ENCODE data around the gene HIVEP2. TPM values are rescaled to one million over a fixed set of nuclear protein-coding genes. Genes with fewer than 3 reads are reported as not detected.
A peak's percentile ranks its signal among the peaks of the same experiment; 100 is the strongest.

HIVEP2 gene
- total RNA-seq, 5 donors from 2014 or later (not counting 1 experiment from before 2014, with no cell fraction given), result 71.4 to 81.4 (median 75.2) TPM

- POLR2A ChIA-PET, result interaction anchor here (0.5 to 0.9 kb wide), 4 partner anchors 21 to 189 kb away, joined by 3 to 4 read pairs (median 3); no protein-coding TSS in a partner anchor
- H3K9me3 ChIP-seq, result no peaks in the 10 kb centered on the region
- H3K36me3 ChIP-seq (ENCODE audit: control insufficient read depth in 2 of 2, extremely low read depth in 1 of 2, insufficient read depth in 1 of 2, low read length in 1 of 2), result peaks cover 0 to 13% of the 10 kb centered on the region in 2 donors
- ATAC-seq (replicated peaks in 1 of 4) (no peak), DNase-seq (no peak)
- no peaks in the 10 kb centered on the region for H3K27me3 Mint-ChIP-seq
- no peak overlapping the region for H3K4me3 ChIP-seq (ENCODE audit: control insufficient read depth in 1 of 2, extremely low read depth in 1 of 2, low read length in 1 of 2)
- H3K36me3 Mint-ChIP-seq, result peaks cover 58% of the 10 kb centered on the region
- no CpG with 5 or more reads among the region's 2 CpGs for WGBS (ENCODE audit: insufficient coverage)
- no peak overlapping the region for H3K4me3 Mint-ChIP-seq
- no peak overlapping the region for H3K27ac ChIP-seq (ENCODE audit: low read length)
- peak overlapping the region; percentile 15 to 67 for H3K27ac Mint-ChIP-seq
- H3K4me1 ChIP-seq (ENCODE audit: control insufficient read depth in 1 of 2, extremely low read depth in 1 of 2, insufficient read depth in 2 of 2, low read length in 2 of 2), result peaks cover 8 to 9% of the 10 kb centered on the region in 2 experiments
- peaks cover 0 to 5% (median 0%) of the 10 kb centered on the region in 3 donors for H3K9me3 Mint-ChIP-seq
- H3K27me3 ChIP-seq (replicated peaks in 1 of 2; ENCODE audit: control insufficient read depth in 2 of 2, extremely low read depth in 1 of 2, insufficient read depth in 2 of 2, low read length in 1 of 2), result no peaks in the 10 kb centered on the region
- peaks cover 79 to 84% (median 84%) of the 10 kb centered on the region in 3 donors for H3K4me1 Mint-ChIP-seq
- CTCF ChIA-PET, result interaction anchor here in 1 of 2 donors (0.9 kb wide), 2 partner anchors 10 to 13 kb away, joined by 3 read pairs; no protein-coding TSS in a partner anchor
Observed at GRCh38 chr6:142833798-142834197, 111.2 kb downstream of the HIVEP2 start.

GRCh38 chr6:142833054-142833453 lies 111.9 kb downstream of the HIVEP2 start:
- no peak overlapping the region for H3K4me3 ChIP-seq (ENCODE audit: control insufficient read depth in 1 of 2, extremely low read depth in 1 of 2, low read length in 1 of 2)
- H3K27ac Mint-ChIP-seq, result peak overlapping the region; percentile 48 to 67
- peaks cover 7 to 8% of the 10 kb centered on the region in 2 experiments for H3K4me1 ChIP-seq (ENCODE audit: control insufficient read depth in 1 of 2, extremely low read depth in 1 of 2, insufficient read depth in 2 of 2, low read length in 2 of 2)
- H3K27me3 Mint-ChIP-seq, result no peaks in the 10 kb centered on the region
- no peak for DNase-seq
- peaks cover 79 to 83% (median 83%) of the 10 kb centered on the region in 3 donors for H3K4me1 Mint-ChIP-seq
- H3K9me3 Mint-ChIP-seq, result peaks cover 0 to 5% (median 0%) of the 10 kb centered on the region in 3 donors
- POLR2A ChIA-PET, result interaction anchor here (0.6 to 0.9 kb wide), 4 partner anchors 21 to 190 kb away, joined by 3 to 4 read pairs (median 3); no protein-coding TSS in a partner anchor
- CTCF ChIA-PET, result no interaction called here
- H3K9me3 ChIP-seq, result no peaks in the 10 kb centered on the region
- H3K36me3 ChIP-seq (ENCODE audit: control insufficient read depth in 2 of 2, extremely low read depth in 1 of 2, insufficient read depth in 1 of 2, low read length in 1 of 2), result peaks cover 4 to 13% of the 10 kb centered on the region in 2 donors
- peak in 1 of 4 experiments; percentile 52 for ATAC-seq (replicated peaks in 1 of 4)
- no peak overlapping the region for H3K27ac ChIP-seq (ENCODE audit: low read length)
- no peaks in the 10 kb centered on the region for H3K27me3 ChIP-seq (replicated peaks in 1 of 2; ENCODE audit: control insufficient read depth in 2 of 2, extremely low read depth in 1 of 2, insufficient read depth in 2 of 2, low read length in 1 of 2)
- H3K4me3 Mint-ChIP-seq, result no peak overlapping the region
- peaks cover 59% of the 10 kb centered on the region for H3K36me3 Mint-ChIP-seq
- WGBS (ENCODE audit: insufficient coverage), result no CpG with 5 or more reads among the region's 1 CpG

GRCh38 chr6:142830807-142831206 lies 114.2 kb downstream of the HIVEP2 start:
- H3K27me3 ChIP-seq (replicated peaks in 1 of 2; ENCODE audit: control insufficient read depth in 2 of 2, extremely low read depth in 1 of 2, insufficient read depth in 2 of 2, low read length in 1 of 2), result no peaks in the 10 kb centered on the region
- DNase-seq (no peak), ATAC-seq (replicated peaks in 1 of 4) (no peak)
- H3K4me3 ChIP-seq (ENCODE audit: control insufficient read depth in 1 of 2, extremely low read depth in 1 of 2, low read length in 1 of 2), result no peak overlapping the region
- Mint-ChIP-seq H3K27ac (peak overlapping the region; percentile 15 to 69), H3K27me3 (no peaks in the 10 kb centered on the region), H3K9me3 (peaks cover 0 to 5% (median 0%) of the 10 kb centered on the region in 3 donors), H3K36me3 (peaks cover 58% of the 10 kb centered on the region), H3K4me3 (no peak overlapping the region), H3K4me1 (peaks cover 76 to 83% (median 79%) of the 10 kb centered on the region in 3 donors)
- peaks cover 9 to 12% of the 10 kb centered on the region in 2 experiments for H3K4me1 ChIP-seq (ENCODE audit: control insufficient read depth in 1 of 2, extremely low read depth in 1 of 2, insufficient read depth in 2 of 2, low read length in 2 of 2)
- CTCF ChIA-PET, result no interaction called here
- no peaks in the 10 kb centered on the region for H3K9me3 ChIP-seq
- 100% methylated on average over 6 of the region's 6 CpGs for WGBS (ENCODE audit: insufficient coverage)
- no peak overlapping the region for H3K27ac ChIP-seq (ENCODE audit: low read length)
- POLR2A ChIA-PET, result interaction anchor here (0.8 to 1.6 kb wide), 5 partner anchors 9 to 55 kb away, joined by 3 to 4 read pairs (median 4); no protein-coding TSS in a partner anchor
- peaks cover 4 to 13% of the 10 kb centered on the region in 2 donors for H3K36me3 ChIP-seq (ENCODE audit: control insufficient read depth in 2 of 2, extremely low read depth in 1 of 2, insufficient read depth in 1 of 2, low read length in 1 of 2)

GRCh38 chr6:142830116-142830710 lies 114.8 kb downstream of the HIVEP2 start:
- Histone ChIP-seq H3K36me3 (ENCODE audit: control insufficient read depth in 2 of 2, extremely low read depth in 1 of 2, insufficient read depth in 1 of 2, low read length in 1 of 2) (peaks cover 4 to 8% of the 10 kb centered on the region in 2 donors), H3K9me3 (no peaks in the 10 kb centered on the region), H3K4me3 (ENCODE audit: control insufficient read depth in 1 of 2, extremely low read depth in 1 of 2, low read length in 1 of 2) (no peak overlapping the region), H3K27me3 (replicated peaks in 1 of 2; ENCODE audit: control insufficient read depth in 2 of 2, extremely low read depth in 1 of 2, insufficient read depth in 2 of 2, low read length in 1 of 2) (no peaks in the 10 kb centered on the region), H3K4me1 (ENCODE audit: control insufficient read depth in 1 of 2, extremely low read depth in 1 of 2, insufficient read depth in 2 of 2, low read length in 2 of 2) (peaks cover 9 to 12% of the 10 kb centered on the region in 2 experiments), H3K27ac (ENCODE audit: low read length) (no peak overlapping the region)
- Mint-ChIP-seq H3K4me3 (no peak overlapping the region), H3K9me3 (peaks cover 0 to 5% (median 0%) of the 10 kb centered on the region in 3 donors), H3K36me3 (peaks cover 52% of the 10 kb centered on the region), H3K4me1 (peaks cover 71 to 79% (median 76%) of the 10 kb centered on the region in 3 donors), H3K27ac (peak overlapping the region; percentile 22 to 45), H3K27me3 (no peaks in the 10 kb centered on the region)
- CTCF ChIA-PET, result no interaction called here
- ATAC-seq (replicated peaks in 1 of 4), result no peak
- no CpG with 5 or more reads among the region's 5 CpGs for WGBS (ENCODE audit: insufficient coverage)
- no peak for DNase-seq
- POLR2A ChIA-PET, result interaction anchor here (0.8 to 1.6 kb wide), 6 partner anchors 9 to 56 kb away, joined by 3 to 4 read pairs (median 4); no protein-coding TSS in a partner anchor

GRCh38 chr6:142829556-142829955 lies 115.4 kb downstream of the HIVEP2 start:
- Histone ChIP-seq H3K4me3 (ENCODE audit: control insufficient read depth in 1 of 2, extremely low read depth in 1 of 2, low read length in 1 of 2) (no peak overlapping the region), H3K4me1 (ENCODE audit: control insufficient read depth in 1 of 2, extremely low read depth in 1 of 2, insufficient read depth in 2 of 2, low read length in 2 of 2) (peaks cover 9 to 11% of the 10 kb centered on the region in 2 experiments), H3K27me3 (replicated peaks in 1 of 2; ENCODE audit: control insufficient read depth in 2 of 2, extremely low read depth in 1 of 2, insufficient read depth in 2 of 2, low read length in 1 of 2) (no peaks in the 10 kb centered on the region), H3K9me3 (no peaks in the 10 kb centered on the region), H3K36me3 (ENCODE audit: control insufficient read depth in 2 of 2, extremely low read depth in 1 of 2, insufficient read depth in 1 of 2, low read length in 1 of 2) (peaks cover 2 to 4% of the 10 kb centered on the region in 2 donors), H3K27ac (ENCODE audit: low read length) (no peak overlapping the region)
- ATAC-seq (replicated peaks in 1 of 4), result no peak
- DNase-seq, result no peak
- no CpG with 5 or more reads among the region's 1 CpG for WGBS (ENCODE audit: insufficient coverage)
- H3K4me3 Mint-ChIP-seq, result no peak overlapping the region
- H3K4me1 Mint-ChIP-seq, result peaks cover 72 to 80% (median 77%) of the 10 kb centered on the region in 3 donors
- H3K9me3 Mint-ChIP-seq, result peaks cover 0 to 5% (median 0%) of the 10 kb centered on the region in 3 donors
- ChIA-PET CTCF (no interaction called here), POLR2A (interaction anchor here (1.0 to 1.6 kb wide), 4 partner anchors 10 to 56 kb away, joined by 3 to 4 read pairs (median 3); no protein-coding TSS in a partner anchor)
- H3K36me3 Mint-ChIP-seq, result peaks cover 49% of the 10 kb centered on the region
- no peaks in the 10 kb centered on the region for H3K27me3 Mint-ChIP-seq
- peak overlapping the region; percentile 64 to 66 for H3K27ac Mint-ChIP-seq

GRCh38 chr6:142827991-142828390 lies 117.0 kb downstream of the HIVEP2 start:
- no peaks in the 10 kb centered on the region for H3K9me3 ChIP-seq
- CTCF ChIA-PET, result interaction anchor here (0.5 to 1.4 kb wide), 4 partner anchors 9 to 18 kb away, joined by 3 to 4 read pairs (median 4); no protein-coding TSS in a partner anchor
- POLR2A ChIA-PET, result interaction anchor here (0.6 to 1.6 kb wide), 5 partner anchors 8 to 102 kb away, joined by 3 to 4 read pairs (median 4); no protein-coding TSS in a partner anchor
- no peak for DNase-seq
- peaks cover 4 to 7% of the 10 kb centered on the region in 2 donors for H3K36me3 ChIP-seq (ENCODE audit: control insufficient read depth in 2 of 2, extremely low read depth in 1 of 2, insufficient read depth in 1 of 2, low read length in 1 of 2)
- no peak overlapping the region for H3K27ac ChIP-seq (ENCODE audit: low read length)
- H3K9me3 Mint-ChIP-seq, result peaks cover 0 to 5% (median 0%) of the 10 kb centered on the region in 3 donors
- peaks cover 11 to 17% of the 10 kb centered on the region in 2 experiments for H3K4me1 ChIP-seq (ENCODE audit: control insufficient read depth in 1 of 2, extremely low read depth in 1 of 2, insufficient read depth in 2 of 2, low read length in 2 of 2)
- no peaks in the 10 kb centered on the region for H3K27me3 Mint-ChIP-seq
- H3K4me3 ChIP-seq (ENCODE audit: control insufficient read depth in 1 of 2, extremely low read depth in 1 of 2, low read length in 1 of 2), result no peak overlapping the region
- H3K27ac Mint-ChIP-seq, result peak overlapping the region; percentile 48 to 87
- H3K27me3 ChIP-seq (replicated peaks in 1 of 2; ENCODE audit: control insufficient read depth in 2 of 2, extremely low read depth in 1 of 2, insufficient read depth in 2 of 2, low read length in 1 of 2), result no peaks in the 10 kb centered on the region
- WGBS (ENCODE audit: insufficient coverage), result 100% methylated on average over 3 of the region's 4 CpGs
- H3K4me3 Mint-ChIP-seq, result no peak overlapping the region
- H3K4me1 Mint-ChIP-seq, result peaks cover 67 to 80% (median 75%) of the 10 kb centered on the region in 3 donors
- H3K36me3 Mint-ChIP-seq, result peaks cover 45% of the 10 kb centered on the region
- no peak for ATAC-seq (replicated peaks in 1 of 4)

Measured in T-cell (primary cell).